IMR-90 (cell line): ENCODE results near the gene DNAJC7.

Experiments used
- BHLHE40 ChIP-seq: fragments of 150-350 bp; IDR thresholded peaks from 2 replicates; pipeline ENCODE4 v1.6.1; 2016; ENCODE audit warnings: mild to moderate bottlenecking, low read depth, low read length
- CEBPB ChIP-seq: IDR thresholded peaks from 2 replicates; pipeline ENCODE4 v1.6.1; 2012; ENCODE audit warnings: low read depth, low read length, improper control_type of control experiment
- CHD1 ChIP-seq: IDR thresholded peaks from 2 replicates; pipeline ENCODE4 v1.6.1; 2012; ENCODE audit warnings: low read depth, low read length, improper control_type of control experiment
- CTCF ChIP-seq: conservative IDR thresholded peaks from 2 replicates; pipeline ENCODE4 v1.5.1; 2012; ENCODE audit warnings: mild to moderate bottlenecking, low read depth, low read length, improper control_type of control experiment
- FOS ChIP-seq: fragments of 150-350 bp; IDR thresholded peaks from 2 replicates; pipeline ENCODE4 v1.6.1; 2016; ENCODE audit warnings: low read depth, low read length
- MAZ ChIP-seq: IDR thresholded peaks from 2 replicates; pipeline ENCODE4 v1.6.1; 2012; ENCODE audit warnings: low read depth, mild to moderate bottlenecking, low read length, improper control_type of control experiment, moderate library complexity, borderline replicate concordance
- MXI1 ChIP-seq: IDR thresholded peaks from 2 replicates; pipeline ENCODE4 v1.6.1; 2012; ENCODE audit warnings: low read depth, mild to moderate bottlenecking, low read length, moderate library complexity, borderline replicate concordance
- POLR2A ChIP-seq: IDR thresholded peaks from 2 replicates; pipeline ENCODE4 v1.6.1; 2012; ENCODE audit warnings: mild to moderate bottlenecking, low read depth, low read length
- RAD21 ChIP-seq: IDR thresholded peaks from 2 replicates; pipeline ENCODE4 v1.6.1; 2012; ENCODE audit warnings: low read length, improper control_type of control experiment
- RCOR1 ChIP-seq: IDR thresholded peaks from 2 replicates; pipeline ENCODE4 v1.6.1; 2012; ENCODE audit warnings: mild to moderate bottlenecking, low read length, improper control_type of control experiment; ENCODE audit not compliant: insufficient replicate concordance
- SMC3 ChIP-seq: fragments of 150-350 bp; IDR thresholded peaks from 2 replicates; pipeline ENCODE4 v1.6.1; 2016; ENCODE audit warnings: low read depth, mild to moderate bottlenecking, antibody characterized with exemption, low read length, moderate library complexity
- USF2 ChIP-seq: fragments of 150-350 bp; IDR thresholded peaks from 2 replicates; pipeline ENCODE4 v1.6.1; 2017; ENCODE audit warnings: mild to moderate bottlenecking, antibody characterized with exemption, low read length, low read depth

- TF ChIP-seq CTCF (no peak), SMC3 (no peak), MXI1 (no peak), POLR2A (no peak), USF2 (no peak), CHD1 (no peak), RCOR1 (no peak), RAD21 (no peak), CEBPB (no peak), MAZ (no peak), BHLHE40 (no peak), FOS (no peak)
Measured at GRCh38 chr17:42018988-42019387, 1.7 kb upstream of the DNAJC7 start.
